Keratinocyte (primary cell): ENCODE measurements around the gene N4BP2L1. TPM values are rescaled to one million over a fixed set of nuclear protein-coding genes. Genes with fewer than 3 reads are reported as not detected.

ENCODE experiments used
- DNase-seq: peaks from one replicate; pipeline ENCODE4 v3.0.0-alpha.2; 2011; ENCODE audit warnings: low read depth, missing footprints, low spot score
- FAIRE-seq: peaks from 2 replicates; lab custom pipeline; 2011; peaks lifted over from hg19 to GRCh38; lab: Jason Lieb, UNC
- H2AFZ ChIP-seq: 2 replicates; pipeline ENCODE4 v1.6.0; 2012; ENCODE audit warnings: low read length, control low read depth, inconsistent platforms; ENCODE audit not compliant: control insufficient read depth
- H3K27ac ChIP-seq: 2 replicates; pipeline ENCODE4 v1.5.1; 2011; ENCODE audit warnings: low read length; ENCODE audit not compliant: control insufficient read depth, insufficient read depth
- H3K27me3 ChIP-seq: 3 replicates; pipeline ENCODE4 v1.6.0; 2011; ENCODE audit warnings: low read length; ENCODE audit not compliant: control insufficient read depth, insufficient read depth; ENCODE audit errors: extremely low read depth
- H3K36me3 ChIP-seq, 2 experiments: 2 replicates in 1 of 2; 3 replicates in 1 of 2; pipeline ENCODE4 v1.5.1; 2011; ENCODE audit warnings: low read length in 2 of 2, mild to moderate bottlenecking in 1 of 2; ENCODE audit not compliant: control insufficient read depth in 2 of 2, insufficient read depth in 2 of 2; ENCODE audit errors: extremely low read depth in 1 of 2
- H3K4me1 ChIP-seq: 3 replicates; pipeline ENCODE4 v1.5.1; 2011; ENCODE audit warnings: low read length; ENCODE audit not compliant: control insufficient read depth, insufficient read depth; ENCODE audit errors: extremely low read depth
- H3K4me2 ChIP-seq: 3 replicates; pipeline ENCODE4 v1.6.0; 2011; ENCODE audit warnings: low read depth, low read length; ENCODE audit not compliant: control insufficient read depth, insufficient read depth; ENCODE audit errors: extremely low read depth
- H3K4me3 ChIP-seq, 3 experiments: fragments of 200-600 bp in 1 of 3; sonication (generic) in 1 of 3; 2 replicates in 2 of 3; 3 replicates in 1 of 3; pipeline ENCODE4 v1.5.1; 2011 to 2016; ENCODE audit warnings: low read length in 3 of 3, mild to moderate bottlenecking in 3 of 3, control low read depth in 2 of 3, inconsistent platforms in 1 of 3, low read depth in 1 of 3, mixed read lengths in 1 of 3, mixed run types in 1 of 3, moderate library complexity in 1 of 3; ENCODE audit not compliant: control insufficient read depth in 2 of 3, insufficient read depth in 2 of 3; ENCODE audit errors: extremely low read depth in 1 of 3
- H3K79me2 ChIP-seq: 2 replicates; pipeline ENCODE4 v1.6.0; 2012; ENCODE audit warnings: low read length; ENCODE audit not compliant: control insufficient read depth, insufficient read depth
- H3K9ac ChIP-seq: 3 replicates; pipeline ENCODE4 v1.6.0; 2011; ENCODE audit warnings: low read length; ENCODE audit not compliant: control insufficient read depth, insufficient read depth; ENCODE audit errors: extremely low read depth
- H3K9me1 ChIP-seq: 3 replicates; pipeline ENCODE4 v1.6.0; 2011; ENCODE audit warnings: low read length; ENCODE audit not compliant: control insufficient read depth, insufficient read depth; ENCODE audit errors: extremely low read depth
- H3K9me3 ChIP-seq: 2 replicates; pipeline ENCODE4 v1.5.1; 2012; ENCODE audit warnings: low read depth, low read length; ENCODE audit not compliant: control insufficient read depth
- H4K20me1 ChIP-seq: 3 replicates; pipeline ENCODE4 v1.6.0; 2011; ENCODE audit warnings: low read length; ENCODE audit not compliant: control insufficient read depth, insufficient read depth; ENCODE audit errors: extremely low read depth
- CTCF ChIP-seq, 3 experiments: IDR thresholded peaks in 1 of 3; conservative IDR thresholded peaks in 1 of 3; optimal IDR thresholded peaks in 1 of 3; 2 replicates in 2 of 3; 3 replicates in 1 of 3; pipeline versions ENCODE3 to v1.5.1; 2011; ENCODE audit warnings: low read length in 3 of 3, mild to moderate bottlenecking in 3 of 3, moderate library complexity in 2 of 3, control low read depth in 1 of 3, inconsistent platforms in 1 of 3; ENCODE audit not compliant: insufficient read depth in 2 of 3; ENCODE audit errors: extremely low read depth in 1 of 3
- EZH2 ChIP-seq: IDR thresholded peaks from one replicate; pipeline ENCODE4 v1.6.1; 2012; ENCODE audit warnings: inconsistent platforms, mild to moderate bottlenecking, low read length, moderate library complexity
- dilution Hi-C: fragments of 300-500 bp; cut with MboI; formaldehyde crosslinking; loops from one replicate; pipeline ENCODE4 v1.7.0; 2020; ENCODE audit warnings: low sequenced_read_pairs; ENCODE audit not compliant: extremely low pct_ligation_motif_present
- polyA plus RNA-seq, 5 experiments: library from polyadenylated mRNA; depleted of rRNA in 3 of 5; stranded (reverse) in 3 of 5; stranded (forward) in 1 of 5; unstranded in 1 of 5; fragments of >200 nt; gene quantifications; 1 replicate in 1 of 5; 2 replicates in 3 of 5; 3 replicates in 1 of 5; pipeline versions ENCODE4 v1.2.1 to v1.2.3, GENCODE V29; 2011 to 2012; ENCODE audit warnings: missing spikeins in 2 of 5, low read depth in 1 of 5, low replicate concordance in 1 of 5

Gene N4BP2L1
- polyA plus RNA-seq, 1 donor (not counting 4 experiments of a cell fraction or from before 2014, with no cell fraction given) = 1.3 TPM

GRCh38 chr13:32415019-32415418 is 12.9 kb downstream of the N4BP2L1 start:
- Histone ChIP-seq H3K79me2 (no peaks in the 10 kb centered on the region), H3K4me3 (no peak overlapping the region), H3K9me1 (no peaks in the 10 kb centered on the region), H3K27ac (no peak overlapping the region), H2AFZ (no peak overlapping the region), H3K4me1 (no peaks in the 10 kb centered on the region), H3K9ac (no peak overlapping the region), H3K27me3 (no peaks in the 10 kb centered on the region), H3K36me3 (no peaks in the 10 kb centered on the region), H3K4me2 (no peak overlapping the region), H4K20me1 (no peaks in the 10 kb centered on the region), H3K9me3 (peaks cover 2% of the 10 kb centered on the region)
- no peak for FAIRE-seq
- dilution Hi-C loops = no loop called here
- no peak for DNase-seq
- TF ChIP-seq CTCF (optimal IDR thresholded peaks at IDR 0.05 in 1 of 3, IDR thresholded peaks at IDR 0.05 in 1 of 3, conservative IDR thresholded peaks at IDR 0.05 in 1 of 3; ENCODE audit: extremely low read depth in 1 of 3, insufficient read depth in 2 of 3, low read length in 3 of 3) (peak; percentile 53 to 79 (median 55)), EZH2 (no peak)

DNA sequence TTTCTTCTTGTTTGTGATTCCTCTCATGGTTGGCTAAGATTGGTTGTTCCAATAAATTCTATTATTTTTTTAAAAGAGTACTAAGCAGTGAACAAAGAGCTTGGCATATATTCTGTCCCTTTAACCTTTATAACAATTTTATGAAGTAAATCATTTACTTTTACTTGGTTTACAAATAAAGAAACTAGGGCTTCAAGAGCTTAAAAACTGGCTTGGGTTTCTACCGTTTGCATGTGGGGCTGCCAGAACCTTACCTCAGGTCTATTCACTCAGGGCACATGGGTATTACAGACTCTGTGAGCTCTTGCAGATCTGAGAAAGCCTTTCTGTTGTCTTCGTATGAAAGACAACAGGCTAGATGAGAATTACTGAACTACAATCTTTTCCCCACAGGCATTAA is 13.3 kb downstream of the N4BP2L1 start:
- no peaks in the 10 kb centered on the region for H3K9me3 ChIP-seq
- H3K36me3 ChIP-seq = no peaks in the 10 kb centered on the region
- no peak overlapping the region for H3K27ac ChIP-seq
- FAIRE-seq (no peak), DNase-seq (no peak)
- no peak overlapping the region for H3K9ac ChIP-seq
- H3K79me2 ChIP-seq = no peaks in the 10 kb centered on the region
- H3K27me3 ChIP-seq = no peaks in the 10 kb centered on the region
- no peak overlapping the region for H3K4me3 ChIP-seq
- no peaks in the 10 kb centered on the region for H3K9me1 ChIP-seq
- no peak overlapping the region for H2AFZ ChIP-seq
- no peak overlapping the region for H3K4me2 ChIP-seq
- H3K4me1 ChIP-seq = no peaks in the 10 kb centered on the region
- TF ChIP-seq CTCF (optimal IDR thresholded peaks at IDR 0.05 in 1 of 3, IDR thresholded peaks at IDR 0.05 in 1 of 3, conservative IDR thresholded peaks at IDR 0.05 in 1 of 3; ENCODE audit: extremely low read depth in 1 of 3, insufficient read depth in 2 of 3, low read length in 3 of 3) = no peak
- TF ChIP-seq EZH2 = no peak
- no peaks in the 10 kb centered on the region for H4K20me1 ChIP-seq
- dilution Hi-C loops = no loop called here
